NCI-H128 (cell line): ENCODE measurements around the gene TSPAN18.

Experiments used
- DNase-seq: peaks from one replicate; lab custom pipeline; 2025; ENCODE audit not compliant: unreplicated experiment; lab: John Stamatoyannopoulos, UW

TSPAN18 gene, protein sequence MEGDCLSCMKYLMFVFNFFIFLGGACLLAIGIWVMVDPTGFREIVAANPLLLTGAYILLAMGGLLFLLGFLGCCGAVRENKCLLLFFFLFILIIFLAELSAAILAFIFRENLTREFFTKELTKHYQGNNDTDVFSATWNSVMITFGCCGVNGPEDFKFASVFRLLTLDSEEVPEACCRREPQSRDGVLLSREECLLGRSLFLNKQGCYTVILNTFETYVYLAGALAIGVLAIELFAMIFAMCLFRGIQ

DNA sequence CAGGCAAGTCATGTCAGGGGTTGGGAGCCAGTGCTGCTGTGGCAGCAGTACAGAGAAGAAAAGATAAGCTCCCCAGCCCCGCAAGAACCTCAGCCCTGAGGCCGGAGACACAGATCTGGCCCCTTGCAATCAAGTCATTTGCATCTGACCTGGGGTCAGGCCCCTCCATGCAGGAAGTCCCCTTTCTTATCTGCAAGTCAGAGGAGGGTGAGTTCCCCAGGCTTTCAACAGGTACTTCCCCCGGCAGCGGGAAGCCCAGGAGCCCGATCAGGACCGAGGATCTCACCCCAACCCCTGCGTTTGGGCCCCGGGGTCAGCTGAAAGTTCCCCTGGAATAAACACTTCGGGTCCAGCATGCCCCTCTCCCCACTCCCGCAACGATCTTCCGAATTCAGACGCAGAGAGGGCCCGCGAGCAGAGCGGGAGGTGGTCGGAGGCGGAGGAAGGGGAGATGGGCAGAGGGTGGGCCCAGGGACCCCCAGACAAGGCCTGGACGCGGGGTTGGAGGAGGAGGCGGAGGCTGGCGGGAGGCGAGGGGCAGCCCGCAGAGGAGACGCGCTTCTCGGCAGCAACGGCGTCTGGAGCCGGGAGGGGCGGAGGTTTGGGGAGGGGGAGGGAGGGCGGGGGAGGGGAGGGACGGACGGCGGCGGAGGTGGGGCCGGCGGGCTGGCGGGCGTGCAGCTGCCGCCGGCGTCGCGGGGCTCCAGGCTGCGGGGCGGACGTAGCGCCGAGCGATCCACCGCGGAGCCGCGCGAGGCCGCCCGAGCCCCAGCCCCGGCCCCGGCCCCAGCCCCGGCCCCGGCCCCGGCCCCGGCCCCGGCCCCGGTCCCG is at the start of gene TSPAN18:
TSS of gene TSPAN18 (plus strand) at position 680 of the 831 bp plus-strand sequence. CDS start 179,455 bp downstream, outside the sequence.
- DNase-seq = no peak

DNA sequence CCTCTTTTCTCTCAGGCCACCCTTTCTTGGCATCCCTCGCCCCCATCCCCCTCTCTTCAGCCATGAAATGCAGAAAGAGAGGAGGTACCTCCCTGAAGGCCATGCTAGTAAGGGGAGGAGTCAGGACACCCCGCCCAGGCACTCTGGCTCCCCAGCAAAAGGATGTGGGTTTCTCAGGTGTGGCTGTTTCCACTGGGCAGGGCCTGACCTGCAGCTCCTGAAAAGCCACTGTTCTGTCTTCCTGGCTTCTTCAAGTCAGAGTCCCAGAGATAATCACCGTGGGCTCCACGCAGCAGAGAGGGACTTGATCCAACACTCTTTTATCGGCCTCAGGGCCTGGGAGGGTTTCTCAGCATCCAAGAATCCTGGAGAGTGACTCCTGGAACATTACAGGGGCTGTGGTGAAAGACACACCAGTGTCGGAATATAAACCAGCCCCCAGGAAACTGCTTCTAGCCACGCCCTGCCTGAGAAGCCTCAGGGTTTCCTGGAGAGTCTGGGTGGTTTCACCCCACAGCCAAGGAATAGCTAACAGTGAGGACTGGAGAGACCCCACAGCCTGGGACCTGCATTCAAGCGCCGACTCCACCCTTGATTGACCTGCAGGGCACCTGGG is 45.7 kb upstream of the TSPAN18 start:
- DNase-seq = no peak

DNA sequence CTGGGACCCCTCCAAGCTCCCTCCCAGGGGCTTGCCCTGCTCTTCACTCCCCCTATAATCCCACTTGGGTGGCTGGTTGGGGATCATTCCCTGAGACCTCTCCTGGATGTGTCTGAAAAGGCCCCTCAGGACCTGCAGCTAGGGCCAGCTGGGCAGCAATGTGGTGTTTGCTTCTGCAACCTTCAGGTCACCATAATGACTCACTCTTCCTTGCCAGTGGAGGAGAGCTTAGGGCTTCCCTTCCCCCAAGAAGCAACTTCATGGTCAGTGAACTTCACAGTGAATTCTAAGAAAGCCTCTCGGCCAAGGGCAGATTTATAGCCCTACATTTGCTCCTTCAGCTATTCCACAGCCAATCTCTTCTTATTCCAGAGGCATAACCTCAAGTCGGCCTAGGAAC is 45.1 kb upstream of the TSPAN18 start:
- DNase-seq = no peak

DNA sequence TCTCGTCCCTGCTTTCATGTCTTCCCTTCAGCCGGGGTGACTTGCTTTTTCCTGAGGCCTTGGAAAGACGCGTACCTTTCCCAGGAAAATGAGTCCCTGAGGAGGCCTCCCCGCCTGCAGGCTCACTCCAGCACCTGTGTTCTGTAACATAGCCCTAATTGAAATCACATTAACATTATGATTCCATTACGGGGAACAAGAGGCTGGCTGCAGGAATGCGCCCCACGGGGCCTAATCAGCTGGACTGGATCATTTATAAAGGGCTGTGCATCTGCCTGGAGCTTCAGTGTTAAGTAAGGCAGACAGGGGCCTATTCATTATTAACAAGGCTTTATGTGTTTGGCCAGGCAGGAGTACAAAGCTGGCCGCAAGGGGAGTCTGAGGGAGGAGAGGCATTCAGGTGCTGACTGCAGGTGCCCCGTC is 41.9 kb upstream of the TSPAN18 start:
- no peak for DNase-seq

DNA sequence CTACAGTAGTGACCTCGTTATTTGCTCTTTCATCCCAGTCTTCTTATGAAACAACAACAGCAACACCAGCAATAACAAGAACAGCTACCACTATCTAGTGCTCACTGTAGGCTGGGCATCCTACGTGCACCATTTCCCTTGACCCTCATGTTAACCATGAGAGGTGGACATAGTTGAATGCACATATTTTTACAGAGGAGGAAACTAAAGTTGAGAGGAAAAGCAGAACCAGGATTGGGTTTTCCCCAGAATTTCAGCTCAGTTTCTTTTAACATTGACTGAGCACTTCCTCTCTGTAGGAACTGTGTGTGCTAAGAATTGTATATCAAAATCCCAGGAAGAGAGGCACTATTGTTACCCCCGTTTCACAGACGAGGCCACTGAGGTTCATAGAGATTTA is 39.4 kb upstream of the TSPAN18 start:
- DNase-seq = no peak

DNA sequence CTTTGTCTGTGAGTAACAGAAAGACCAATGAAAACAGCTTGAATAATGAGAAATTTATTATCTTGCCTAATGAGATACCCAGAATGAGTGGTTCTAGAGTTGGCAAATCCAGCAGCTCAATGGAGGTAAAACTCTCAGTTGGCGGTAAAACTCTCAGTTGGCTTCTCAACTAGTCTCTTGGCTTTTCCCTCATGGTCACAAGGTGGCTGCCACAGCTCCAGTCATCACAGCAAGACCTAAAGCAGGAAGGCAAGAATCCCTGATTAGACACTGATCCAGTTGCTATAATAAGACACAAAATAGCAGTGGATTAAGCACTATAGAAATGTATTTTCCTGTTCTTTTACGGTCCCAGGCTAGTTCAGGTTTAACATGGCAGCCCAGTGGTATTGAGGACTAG is 37.5 kb upstream of the TSPAN18 start:
- DNase-seq = no peak

DNA sequence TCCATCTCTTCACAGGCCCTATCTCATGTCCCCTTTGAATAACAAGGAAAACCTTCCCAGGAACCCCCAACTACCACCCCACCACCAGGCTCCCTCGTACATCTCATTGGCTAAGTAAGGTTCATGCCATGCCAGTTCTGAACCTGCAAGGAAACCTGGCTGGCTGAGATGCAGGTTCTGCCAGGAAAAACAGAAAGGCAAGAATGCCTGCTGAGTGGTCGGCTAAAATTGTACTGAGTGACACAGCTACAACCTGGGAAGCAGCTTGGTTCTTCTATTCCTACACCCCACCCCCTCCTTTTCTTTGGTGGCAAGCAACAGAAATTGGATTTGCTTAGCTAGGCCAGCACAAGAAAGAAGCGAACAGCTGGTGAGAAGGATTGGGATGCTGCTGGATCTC is 36.1 kb upstream of the TSPAN18 start:
- no peak for DNase-seq

DNA sequence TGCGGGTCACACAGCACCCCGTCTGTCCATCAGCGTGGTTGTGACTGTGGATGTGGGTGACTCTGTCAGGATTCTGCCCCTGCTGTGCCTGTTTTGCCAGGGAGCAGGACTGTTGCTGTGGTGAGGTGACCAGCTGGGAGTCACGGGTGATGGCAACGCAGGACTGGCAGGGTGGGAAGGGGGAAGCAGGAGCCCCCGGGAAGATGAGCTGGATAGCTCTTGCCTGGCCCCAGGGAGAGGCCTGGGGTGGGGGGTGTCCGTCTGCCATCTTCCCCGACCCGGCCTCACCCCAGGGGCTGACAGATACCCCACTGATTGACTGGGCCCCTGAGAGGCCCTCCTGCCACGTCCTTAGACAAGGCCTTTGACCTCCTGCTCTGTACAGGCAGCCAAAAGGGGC is 34.3 kb upstream of the TSPAN18 start:
- no peak for DNase-seq

DNA sequence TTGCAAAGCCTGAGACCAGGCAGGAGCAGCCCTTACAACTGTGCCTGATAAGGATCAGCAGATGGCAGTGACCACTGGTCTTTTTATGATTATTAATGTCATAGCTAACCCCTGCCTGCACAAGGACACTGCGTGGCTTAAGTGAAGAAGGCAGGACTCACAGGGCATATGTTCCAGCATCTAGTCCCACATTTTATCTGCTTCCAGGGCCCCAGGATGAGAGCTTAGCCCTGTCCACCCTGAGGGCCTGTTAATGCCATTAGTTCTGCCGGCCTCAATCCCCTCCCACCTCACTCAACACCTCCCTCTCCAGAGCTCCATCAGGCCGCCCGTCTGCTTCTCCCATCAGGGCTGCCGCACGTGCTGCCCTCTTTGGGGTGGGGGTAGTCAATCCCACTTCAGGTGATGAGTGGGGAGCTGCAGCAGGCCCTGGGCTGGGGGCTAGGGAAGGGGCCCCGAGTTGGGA is 33.1 kb upstream of the TSPAN18 start:
- DNase-seq = no peak

DNA sequence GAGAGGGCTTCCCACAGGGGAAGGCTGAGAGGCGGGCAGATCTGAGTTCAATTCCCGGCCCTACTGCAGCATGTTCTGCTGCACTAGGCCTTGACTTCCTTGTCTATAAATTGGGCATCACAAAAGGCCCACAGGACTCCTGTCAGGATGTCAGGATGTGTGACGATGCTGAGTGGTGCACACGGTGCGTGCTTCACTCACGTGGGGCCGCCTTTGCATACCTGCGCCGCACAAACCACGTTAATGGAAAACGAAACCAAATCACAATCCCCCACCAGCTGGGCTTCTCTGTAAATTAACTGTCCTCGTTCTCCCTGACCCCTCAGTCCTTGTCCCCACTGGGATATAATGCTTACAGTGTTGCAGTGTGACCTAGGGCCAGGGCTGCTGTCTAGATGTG is 32.3 kb upstream of the TSPAN18 start:
- DNase-seq = no peak

DNA sequence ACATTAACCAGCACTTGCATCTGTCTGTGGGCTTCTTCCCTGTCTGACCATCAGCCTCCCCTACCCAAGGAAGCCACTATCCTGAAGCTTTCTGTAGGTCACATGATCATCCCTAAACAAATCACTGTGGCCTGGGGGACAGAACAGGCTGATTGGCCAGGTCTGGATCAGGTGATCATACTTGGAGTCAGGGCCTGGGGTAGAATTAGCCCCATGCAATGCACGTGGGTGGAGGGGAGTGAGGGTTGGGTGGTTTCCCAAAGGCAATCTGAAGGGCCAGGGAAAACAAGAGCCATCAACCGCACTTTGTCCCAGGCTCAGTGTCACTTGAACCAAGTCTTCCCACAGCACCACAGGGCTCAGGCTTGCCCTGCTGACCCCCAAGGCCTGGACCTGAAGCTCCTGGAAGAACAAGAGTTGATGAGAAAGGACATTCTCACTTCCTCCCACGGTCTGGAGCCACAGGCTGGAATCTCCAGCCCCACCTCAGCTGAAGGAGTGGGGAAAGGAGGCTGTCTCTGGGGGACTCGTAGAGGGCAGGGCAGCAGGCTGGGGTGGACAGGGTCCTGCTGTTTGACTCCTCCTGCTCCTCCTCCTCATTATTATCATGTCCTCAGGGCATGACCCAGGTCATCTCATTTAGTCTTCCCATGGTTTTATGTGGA is 31.5 kb upstream of the TSPAN18 start:
- no peak for DNase-seq

DNA sequence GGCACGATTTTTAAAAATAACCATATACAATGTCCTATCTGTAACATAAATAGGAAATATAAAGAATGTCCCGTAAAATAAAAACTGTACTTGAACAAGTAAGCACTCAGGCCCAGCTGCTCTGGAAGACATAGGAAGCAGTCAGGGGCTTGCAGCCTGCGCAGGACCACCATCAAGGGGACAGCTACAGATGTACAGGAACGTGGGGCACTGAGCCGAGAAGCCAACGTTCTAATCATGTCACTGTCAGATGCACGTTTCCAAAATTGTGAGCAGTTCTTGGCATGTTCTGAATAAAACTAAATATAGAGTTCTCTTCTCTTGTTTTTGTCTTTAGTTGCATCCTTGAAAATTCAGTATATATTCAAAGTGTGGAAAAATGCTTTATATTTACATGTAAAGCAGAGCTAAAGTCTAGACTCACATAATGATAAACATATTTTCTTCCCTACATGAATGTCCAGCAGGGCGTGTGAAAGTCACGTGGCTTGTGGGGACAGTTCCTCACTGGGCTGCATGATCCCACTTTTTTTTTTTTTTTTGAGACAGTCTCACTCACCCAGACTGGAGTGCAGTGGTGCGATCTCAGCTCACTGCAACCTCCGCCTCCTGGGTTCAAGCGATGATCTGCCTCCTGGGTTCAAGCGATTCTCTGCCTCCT is 28.4 kb upstream of the TSPAN18 start:
- DNase-seq = no peak

DNA sequence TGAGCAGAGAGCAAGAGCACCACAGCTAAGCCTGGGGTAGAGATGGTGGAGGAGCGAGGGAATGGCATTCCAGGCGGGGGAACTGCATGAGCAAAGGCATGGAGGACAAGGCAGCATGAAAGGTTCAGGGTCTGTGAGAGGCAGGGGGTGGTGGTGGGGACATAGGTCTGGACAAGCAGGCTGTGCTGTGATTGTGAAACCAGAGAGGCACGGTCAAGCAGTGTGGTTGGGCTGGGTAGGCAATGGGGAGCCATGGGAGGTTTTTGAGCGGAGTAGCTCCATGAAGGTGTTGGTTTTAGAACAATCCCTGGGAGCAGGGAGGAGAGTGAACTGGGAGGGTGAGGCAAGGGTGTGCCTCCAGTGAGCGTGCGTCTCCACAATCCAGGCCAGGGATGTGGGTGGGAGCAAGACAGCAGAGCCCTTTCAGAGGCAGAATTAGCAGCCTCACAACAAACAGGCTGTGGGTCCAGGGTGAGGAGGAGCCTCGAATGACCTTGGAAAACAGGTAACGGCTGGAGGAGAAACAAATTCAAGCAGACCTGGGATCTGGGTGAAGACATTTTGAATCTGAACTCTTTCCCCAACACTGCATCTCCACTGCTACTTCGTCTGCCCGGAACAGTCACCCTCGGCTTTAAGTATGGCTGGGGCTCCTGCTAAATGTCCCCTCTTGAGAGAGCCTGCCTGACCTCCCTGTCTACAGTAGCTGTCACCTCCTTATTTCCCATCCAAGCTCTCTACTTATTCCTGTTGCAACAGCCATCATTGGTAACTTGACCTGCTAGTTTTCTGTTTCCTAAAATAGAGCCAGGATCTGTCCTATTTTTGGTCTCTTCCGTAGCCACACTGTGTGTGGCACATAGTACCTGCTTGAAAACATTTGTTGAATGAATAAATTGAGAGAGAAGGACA is 27.0 kb upstream of the TSPAN18 start:
- no peak for DNase-seq

DNA sequence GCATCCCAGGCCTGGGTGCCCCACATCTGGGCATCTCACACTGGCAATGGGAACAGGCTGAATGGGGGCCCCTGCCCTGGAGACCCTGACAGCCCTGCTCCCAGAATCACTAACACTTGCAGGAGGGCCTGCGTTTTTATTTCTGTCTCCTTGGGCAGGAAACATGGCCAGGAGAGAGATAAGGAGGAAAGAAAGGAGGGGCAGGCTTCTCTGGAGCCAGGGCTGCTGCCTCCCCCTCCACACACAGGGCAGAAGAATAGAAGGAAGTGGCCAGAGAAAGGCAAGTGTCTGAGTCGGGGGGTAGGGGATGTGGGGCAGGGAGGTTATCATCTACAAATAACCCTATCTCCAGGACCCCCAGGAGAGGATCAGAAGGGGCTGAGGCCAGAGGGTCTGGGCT is 25.5 kb upstream of the TSPAN18 start:
- DNase-seq = no peak

DNA sequence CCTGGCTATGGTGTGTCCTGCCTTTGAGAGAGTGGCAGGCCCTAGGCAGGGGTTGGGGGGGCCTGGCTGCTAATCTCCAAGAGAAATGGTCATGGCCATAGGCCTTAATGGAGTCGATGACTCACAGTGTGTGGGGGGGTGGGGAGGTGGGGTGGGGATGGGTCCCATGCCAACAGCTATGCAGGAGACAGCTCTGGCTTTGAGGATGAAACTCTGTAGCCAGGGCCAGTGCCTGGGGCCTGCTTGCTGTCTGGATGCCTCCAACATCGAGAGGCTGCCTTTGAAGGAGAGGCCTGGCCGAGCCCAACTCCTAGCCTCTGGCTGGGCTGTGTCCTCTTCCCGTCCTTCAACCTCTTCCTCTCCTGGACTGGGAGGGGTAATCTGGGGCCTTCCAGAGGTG is 23.9 kb upstream of the TSPAN18 start:
- DNase-seq = no peak

DNA sequence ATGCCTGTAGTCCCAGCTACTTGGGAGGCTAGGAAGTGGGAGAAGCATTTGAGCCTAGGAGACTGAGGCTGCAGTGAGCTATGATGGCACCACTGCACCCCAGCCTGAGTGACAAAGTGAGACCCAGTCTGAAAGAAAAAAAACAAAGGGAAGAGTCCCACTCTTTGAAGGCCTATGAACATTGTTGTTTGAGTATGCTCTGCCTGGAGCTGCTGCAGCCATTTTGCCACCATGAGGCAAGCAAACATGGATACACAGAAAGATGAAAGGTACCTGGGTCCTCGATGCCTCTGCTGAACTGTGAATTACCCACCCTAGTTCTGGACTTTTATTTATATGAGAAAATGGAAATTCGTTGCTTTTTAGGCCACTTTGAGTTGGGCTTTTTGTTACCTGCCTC is 19.7 kb upstream of the TSPAN18 start:
- DNase-seq = no peak

DNA sequence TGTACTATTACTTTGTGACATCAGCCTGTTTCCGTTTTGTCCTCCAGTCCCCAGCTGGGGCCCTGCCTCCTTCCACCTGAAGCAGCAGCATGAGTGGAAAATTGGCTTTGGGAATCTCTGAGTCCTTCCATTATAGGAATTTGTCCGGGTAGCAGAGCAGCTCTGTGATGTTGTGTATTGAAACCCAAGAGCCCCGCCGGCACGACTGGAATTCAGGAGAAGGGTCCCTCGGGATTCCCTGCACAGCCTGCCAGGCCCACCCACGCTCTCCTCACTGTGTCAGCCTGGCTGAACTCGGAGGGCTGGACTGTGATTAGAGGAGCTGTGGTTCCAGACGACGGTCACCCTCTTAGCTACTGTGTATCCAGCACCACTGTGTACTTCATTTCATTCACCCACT is 18.8 kb upstream of the TSPAN18 start:
- no peak for DNase-seq

DNA sequence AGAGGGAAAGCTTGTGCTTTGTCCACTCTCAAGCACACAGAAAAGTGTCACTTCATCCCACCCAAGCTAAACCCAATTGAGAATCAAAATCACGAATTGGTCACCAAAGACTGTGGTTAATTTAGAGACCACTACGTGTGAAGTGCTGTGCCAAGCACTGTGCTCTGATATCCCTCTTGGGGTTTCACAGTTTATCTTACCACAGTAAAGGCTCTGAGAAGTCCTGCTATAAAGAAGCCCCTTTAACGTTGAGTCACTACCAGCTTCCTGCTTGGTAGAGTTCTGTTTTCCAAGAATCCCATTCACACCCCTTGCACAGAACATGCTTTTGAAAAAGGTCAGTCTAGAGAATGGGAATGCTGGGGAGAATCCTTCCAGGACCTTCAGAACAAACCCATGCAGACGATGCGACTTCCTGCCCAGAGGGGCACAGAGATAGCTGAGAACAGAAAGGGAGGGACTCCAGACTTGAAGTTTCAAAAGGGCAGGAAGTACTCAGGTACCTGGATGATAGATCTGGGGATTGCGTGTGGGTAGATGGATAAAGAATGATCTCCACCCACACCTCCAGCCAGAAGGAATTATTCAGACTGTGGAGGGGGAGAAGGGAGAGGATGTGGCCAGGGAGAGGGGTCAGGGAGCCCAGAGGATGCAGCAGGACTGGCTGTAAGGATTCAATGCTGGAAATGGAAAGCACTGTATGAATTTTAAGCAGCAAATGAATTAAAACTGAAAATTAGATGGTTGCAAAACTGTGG is 18.1 kb upstream of the TSPAN18 start:
- DNase-seq = no peak

DNA sequence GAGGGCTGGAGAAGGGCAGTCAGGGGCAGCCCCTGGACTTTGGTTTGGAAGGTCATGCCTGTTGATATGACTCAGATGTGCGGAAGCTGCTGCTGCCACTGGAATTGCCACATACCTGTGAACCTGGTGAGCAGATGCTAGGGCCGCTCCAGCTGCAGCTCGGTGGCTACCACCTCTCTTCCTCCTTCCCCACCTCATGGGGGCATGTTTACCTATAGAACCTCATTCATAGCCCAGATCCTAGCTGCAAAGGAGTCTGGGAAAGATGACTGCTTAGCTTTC is 17.5 kb upstream of the TSPAN18 start:
- DNase-seq = no peak
